Epidermal melanocyte (primary cell): ENCODE data around the gene GRIK2.
"Not testable (repeated sequence)": the region's sequence is repeated elsewhere in the genome, so short reads cannot be mapped to it uniquely, and the experiment has no call there.

ENCODE experiments used
- DNase-seq: peaks from one replicate; pipeline ENCODE4 v3.0.0; 2011; ENCODE audit warnings: low spot score; ENCODE audit not compliant: insufficient read length

GRIK2 gene

DNA sequence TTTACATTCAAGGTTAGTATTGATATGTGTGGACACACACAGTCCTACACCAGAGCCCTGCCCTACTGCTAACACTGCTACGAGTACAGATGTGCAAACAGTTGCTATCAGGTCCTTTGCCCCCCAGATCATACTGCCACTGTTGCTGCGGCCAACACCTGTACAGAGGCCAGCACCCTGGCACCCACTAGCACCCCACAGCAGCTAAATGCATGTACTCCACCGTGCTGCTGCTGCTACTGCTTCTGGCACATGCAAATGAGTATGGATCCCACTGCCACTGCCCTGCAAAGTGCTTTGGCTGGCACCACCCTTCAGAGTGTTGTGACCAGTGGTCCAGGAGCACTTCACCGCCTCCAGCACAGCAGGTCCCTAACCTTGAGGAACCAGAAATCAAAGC, 621.9 kb downstream of the GRIK2 start:
- DNase-seq, result no peak

DNA sequence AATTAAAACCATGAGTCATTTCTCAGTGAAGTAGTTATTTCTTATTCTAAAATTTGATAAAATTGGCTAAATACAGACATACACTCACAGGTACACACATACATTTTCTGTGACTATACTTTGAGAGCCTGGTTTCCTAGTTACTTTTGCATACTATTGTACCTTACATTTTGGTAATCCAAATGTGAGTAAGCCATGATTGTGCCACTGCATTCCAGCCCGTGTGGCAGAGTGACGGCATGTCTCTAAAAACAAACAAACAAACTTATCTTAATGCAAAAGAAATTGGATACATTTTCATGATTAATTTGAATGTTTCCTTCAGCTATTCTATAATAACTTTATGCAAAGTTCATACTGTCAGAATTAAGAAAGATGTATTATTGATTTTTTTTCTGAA, 628.8 kb downstream of the GRIK2 start:
- DNase-seq, result no peak

- no peak for DNase-seq
Measured at GRCh38 chr6:102022803-102023202, 629.3 kb downstream of the GRIK2 start.

- no peak for DNase-seq
Measured at GRCh38 chr6:102023977-102024657, 630.6 kb downstream of the GRIK2 start.

DNA sequence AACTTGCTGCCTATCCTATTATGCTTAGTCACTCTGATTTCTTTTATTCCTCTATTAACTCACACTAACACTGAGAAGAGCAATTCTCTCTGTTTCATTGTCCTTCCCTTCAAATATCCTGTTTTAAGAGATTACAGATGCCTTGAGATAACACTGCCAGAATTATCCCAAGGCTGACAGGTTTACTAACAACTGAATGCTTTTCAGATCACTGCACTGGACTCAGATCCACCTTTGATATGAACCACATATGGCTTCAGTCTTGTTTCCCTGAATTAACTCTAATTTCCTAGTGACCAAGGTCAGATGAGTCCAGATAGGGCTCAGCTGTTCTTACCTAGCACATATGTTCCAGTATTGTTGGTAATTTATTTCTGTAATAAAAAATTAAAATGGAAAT, 633.1 kb downstream of the GRIK2 start:
- no peak for DNase-seq

DNA sequence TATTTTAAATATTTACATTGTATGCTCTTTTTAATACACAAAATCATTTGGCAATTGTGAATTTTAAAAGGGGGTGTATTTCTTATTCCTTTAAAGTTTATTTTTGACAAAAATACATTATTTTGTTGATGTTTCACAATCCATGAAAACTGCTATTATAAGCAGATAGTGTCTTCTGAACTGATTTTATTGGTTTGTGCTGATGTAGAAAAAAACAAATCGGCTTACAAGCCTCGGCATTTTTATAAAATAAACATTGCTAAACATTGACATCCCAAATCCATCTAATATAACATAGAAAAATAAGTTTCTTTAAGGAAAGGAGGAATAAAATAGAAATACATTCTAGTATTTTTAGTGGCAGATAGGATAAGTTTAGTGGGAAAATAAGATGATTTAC, 634.7 kb downstream of the GRIK2 start:
- no peak for DNase-seq

GRCh38 chr6:102038964-102039363, 645.5 kb downstream of the GRIK2 start:
- no peak for DNase-seq

GRCh38 chr6:102039441-102039840, 645.9 kb downstream of the GRIK2 start:
- no peak for DNase-seq

- DNase-seq, result no peak
Measured at GRCh38 chr6:102051001-102051400, 657.5 kb downstream of the GRIK2 start.

- no peak for DNase-seq
Measured at GRCh38 chr6:102051720-102052119, 658.2 kb downstream of the GRIK2 start.

DNA sequence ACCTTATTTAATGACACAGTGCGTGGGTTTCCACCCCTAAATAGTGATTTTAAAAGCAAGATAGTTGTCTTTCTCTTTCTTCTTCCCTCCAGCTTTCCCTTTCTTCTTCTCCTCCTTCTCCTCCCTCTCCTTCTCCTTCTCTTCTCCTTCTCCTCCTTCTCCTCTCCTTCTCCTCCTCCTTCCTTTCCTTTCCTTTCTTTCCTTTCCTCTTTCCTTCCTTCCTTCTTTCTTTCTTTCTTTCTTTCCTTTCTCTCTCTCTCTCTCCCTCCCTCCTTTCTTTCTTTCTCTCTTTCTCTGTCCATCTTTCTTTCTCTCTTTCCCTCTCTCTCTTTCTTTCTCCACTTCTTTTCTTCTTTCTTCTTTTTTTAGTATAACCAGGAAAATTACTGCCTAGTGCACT, 670.6 kb downstream of the GRIK2 start:
- no peak for DNase-seq

DNA sequence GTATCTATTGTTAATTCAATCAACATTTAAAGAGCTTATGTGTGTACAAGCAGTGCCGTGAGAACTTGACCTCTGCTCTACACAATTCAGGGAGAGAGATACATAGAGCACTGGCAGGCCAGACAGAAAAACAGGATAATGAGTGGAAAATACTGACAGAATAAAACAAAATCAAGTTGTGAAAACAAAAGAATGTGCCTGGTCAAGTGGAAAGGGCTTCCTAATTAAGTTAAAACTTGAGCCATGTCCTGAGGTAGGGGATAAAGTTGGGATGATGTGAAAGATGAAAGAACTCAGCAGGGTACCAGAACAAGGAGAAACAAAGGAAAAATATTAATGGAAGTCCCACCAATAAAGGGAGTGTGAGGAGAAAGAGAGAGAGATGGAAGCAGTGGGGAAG, 672.8 kb downstream of the GRIK2 start:
- no peak for DNase-seq

- DNase-seq, result no peak
Measured at GRCh38 chr6:102068349-102068929, 674.9 kb downstream of the GRIK2 start.

GRCh38 chr6:102075539-102075938, 682.0 kb downstream of the GRIK2 start:
- DNase-seq, result no peak

GRCh38 chr6:102085257-102085656, 691.7 kb downstream of the GRIK2 start:
- no peak for DNase-seq

DNA sequence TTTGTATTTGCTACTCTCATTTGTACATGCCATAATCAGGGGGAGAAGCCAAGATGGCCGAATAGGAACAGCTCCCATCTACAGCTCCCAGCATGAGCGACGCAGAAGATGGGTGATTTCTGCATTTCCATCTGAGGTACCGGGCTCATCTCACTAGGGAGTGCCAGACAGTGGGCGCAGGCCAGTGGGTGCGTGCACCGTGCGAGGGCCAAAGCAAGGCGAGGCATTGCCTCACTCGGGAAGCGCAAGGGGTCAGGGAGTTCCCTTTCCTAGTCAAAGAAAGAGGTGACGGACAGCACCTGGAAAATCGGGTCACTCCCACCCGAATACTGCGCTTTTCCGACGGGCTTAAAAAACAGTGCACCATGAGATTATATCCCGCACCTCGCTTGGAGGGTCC, 694.7 kb downstream of the GRIK2 start:
- DNase-seq, result not testable (repeated sequence)

DNA sequence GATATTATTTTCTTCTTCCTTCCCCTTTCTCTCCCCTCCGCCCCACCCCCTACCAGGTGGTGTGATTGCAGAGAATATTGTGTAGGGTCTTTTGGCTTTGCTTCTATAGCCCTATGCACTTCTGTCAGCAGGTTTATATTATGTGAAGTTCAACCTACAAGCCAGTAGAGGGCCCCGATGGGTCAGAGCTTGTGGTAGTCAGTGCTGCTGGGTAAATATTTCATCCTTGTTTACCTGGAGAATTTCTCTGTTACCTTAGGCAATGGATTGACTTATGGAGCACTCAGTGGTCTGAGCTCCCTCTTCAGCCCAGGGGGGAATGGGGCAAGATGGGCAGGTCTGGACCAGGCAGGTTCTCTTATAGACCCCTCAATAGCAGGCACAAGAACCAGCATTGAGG, 720.9 kb downstream of the GRIK2 start:
- DNase-seq, result no peak

GRCh38 chr6:102115911-102116310, 722.4 kb downstream of the GRIK2 start:
- no peak for DNase-seq

DNA sequence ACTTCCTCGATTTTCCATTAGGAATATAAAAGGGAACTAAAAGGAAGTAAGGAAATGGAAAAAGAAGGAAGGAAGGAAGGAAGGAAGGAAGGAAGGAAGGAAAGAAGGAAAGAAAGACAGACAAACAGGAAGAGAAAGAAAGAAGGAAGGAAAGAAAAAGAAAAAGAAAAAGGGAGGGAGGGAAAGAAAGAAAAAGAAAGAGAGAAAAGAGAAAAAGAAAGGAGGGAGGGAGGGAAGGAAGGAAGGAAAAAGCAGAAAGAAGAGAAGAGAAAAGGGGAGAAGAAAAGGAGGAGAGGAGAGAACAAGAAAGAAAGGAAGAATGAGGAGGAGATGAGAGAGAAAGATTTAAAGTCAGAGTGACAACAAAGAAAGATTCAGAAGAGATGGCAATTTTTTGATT, 724.5 kb downstream of the GRIK2 start:
- DNase-seq, result no peak
